Stimulated activated CD8-positive, alpha-beta memory T cell treated with anti-CD3 and anti-CD28 coated beads, Interleukin-4, amount 100 ng/mL, for 24 hours (primary cell): Measurements from ENCODE around the gene YY1AP1.
"Not testable (repeated sequence)": the region's sequence is repeated elsewhere in the genome, so short reads cannot be mapped to it uniquely, and the experiment has no call there.

ENCODE experiments used
- DNase-seq: peaks from one replicate; pipeline ENCODE4 v3.0.0-alpha.2; 2020; ENCODE audit warnings: low read depth

Gene YY1AP1, protein sequence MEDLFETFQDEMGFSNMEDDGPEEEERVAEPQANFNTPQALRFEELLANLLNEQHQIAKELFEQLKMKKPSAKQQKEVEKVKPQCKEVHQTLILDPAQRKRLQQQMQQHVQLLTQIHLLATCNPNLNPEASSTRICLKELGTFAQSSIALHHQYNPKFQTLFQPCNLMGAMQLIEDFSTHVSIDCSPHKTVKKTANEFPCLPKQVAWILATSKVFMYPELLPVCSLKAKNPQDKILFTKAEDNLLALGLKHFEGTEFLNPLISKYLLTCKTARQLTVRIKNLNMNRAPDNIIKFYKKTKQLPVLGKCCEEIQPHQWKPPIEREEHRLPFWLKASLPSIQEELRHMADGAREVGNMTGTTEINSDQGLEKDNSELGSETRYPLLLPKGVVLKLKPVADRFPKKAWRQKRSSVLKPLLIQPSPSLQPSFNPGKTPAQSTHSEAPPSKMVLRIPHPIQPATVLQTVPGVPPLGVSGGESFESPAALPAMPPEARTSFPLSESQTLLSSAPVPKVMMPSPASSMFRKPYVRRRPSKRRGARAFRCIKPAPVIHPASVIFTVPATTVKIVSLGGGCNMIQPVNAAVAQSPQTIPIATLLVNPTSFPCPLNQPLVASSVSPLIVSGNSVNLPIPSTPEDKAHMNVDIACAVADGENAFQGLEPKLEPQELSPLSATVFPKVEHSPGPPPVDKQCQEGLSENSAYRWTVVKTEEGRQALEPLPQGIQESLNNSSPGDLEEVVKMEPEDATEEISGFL

GRCh38 chr1:155688324-155689080, at the start of gene YY1AP1:
Gene YY1AP1 (minus strand): TSS chr1:155688774. CDS start chr1:155680436, 8,338 bp downstream.
- DNase-seq, result peak; percentile 91

- no peak for DNase-seq
Measured at GRCh38 chr1:155729031-155729898, 40.7 kb upstream of the YY1AP1 start.

GRCh38 chr1:155725142-155725541, 36.6 kb upstream of the YY1AP1 start:
- DNase-seq, result no peak

DNA sequence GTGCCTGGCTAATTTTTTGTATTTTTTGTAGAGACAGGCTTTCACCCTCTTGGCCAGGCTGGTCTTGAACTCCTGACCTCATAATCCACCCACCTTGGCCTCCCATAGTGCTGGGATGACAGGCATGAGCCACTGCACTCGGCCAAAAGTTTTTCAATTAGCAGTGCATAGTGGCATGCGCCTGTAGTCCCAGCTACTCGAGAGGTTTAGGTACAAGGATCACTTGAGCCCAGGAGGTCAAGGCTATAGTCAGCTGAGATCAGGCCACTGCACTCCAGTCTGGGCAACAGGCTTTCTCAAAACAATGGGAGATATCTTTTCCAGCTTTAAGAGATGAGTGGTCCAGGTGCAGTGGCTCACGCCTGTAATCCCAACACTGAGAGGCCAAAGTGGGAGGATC, 31.1 kb upstream of the YY1AP1 start:
- no peak for DNase-seq

DNA sequence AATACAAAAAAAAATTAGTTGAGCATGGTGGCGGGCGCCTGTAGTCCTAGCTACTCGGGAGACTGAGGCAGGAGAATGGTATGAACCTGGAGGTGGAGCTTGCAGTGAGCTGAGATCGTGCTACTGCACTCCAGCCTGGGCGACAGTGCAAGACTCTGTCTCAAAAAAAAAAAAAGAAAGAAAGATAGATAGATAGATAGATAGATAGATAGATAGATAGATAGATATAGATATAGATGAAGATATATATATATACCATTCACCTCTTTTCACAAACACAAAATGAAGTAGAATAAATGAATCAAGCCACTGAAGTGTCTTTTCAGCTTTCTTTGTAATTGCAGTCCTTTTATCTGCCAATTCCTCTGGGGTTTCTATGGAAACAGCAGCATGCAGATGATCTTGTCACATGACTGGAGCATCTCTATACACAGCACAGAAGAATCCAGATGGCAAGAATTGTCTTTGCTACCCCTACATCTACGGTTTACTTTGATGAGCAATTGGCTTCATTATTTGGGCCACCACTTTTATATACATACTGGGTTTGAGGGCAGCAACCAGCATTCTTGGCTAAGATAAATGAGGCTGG, 30.0 kb upstream of the YY1AP1 start:
- not testable (repeated sequence) for DNase-seq

DNA sequence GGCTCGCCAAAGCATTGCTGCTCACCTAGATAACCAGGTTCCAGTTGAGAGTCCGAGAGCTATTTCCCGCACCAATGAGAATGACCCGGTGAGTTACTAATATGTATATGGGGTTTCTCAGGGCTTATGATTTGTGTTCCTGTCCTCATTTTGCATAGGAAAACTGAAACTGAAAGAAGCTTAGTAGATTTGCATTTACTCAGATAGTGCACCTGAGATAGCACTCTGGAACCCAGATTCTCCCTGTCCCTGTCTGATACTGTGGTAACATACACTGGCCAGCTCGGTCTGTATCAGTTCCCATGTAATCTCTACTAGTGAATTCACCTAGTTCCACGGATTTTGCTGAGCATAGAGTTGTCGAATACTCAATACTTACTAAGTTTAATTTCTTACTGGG, 28.5 kb upstream of the YY1AP1 start:
- no peak for DNase-seq

DNA sequence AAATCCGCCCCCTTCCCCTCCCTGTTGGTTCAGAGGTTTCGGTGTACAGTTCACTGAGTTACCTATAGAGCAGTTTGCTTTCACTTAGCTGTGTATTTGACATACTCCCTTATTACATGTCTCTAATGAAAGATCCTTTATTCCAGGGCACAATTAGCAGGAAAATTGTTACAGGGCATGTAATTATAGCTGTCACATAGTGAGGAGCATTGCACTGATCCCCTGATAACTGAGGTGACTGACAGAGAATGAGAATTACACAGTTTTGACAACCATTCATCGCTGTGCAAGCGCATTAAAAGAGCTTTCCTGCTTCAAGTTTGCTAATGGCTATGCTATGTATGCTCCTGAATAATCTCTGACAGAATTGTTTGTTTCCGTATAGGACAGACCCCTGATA, 27.2 kb upstream of the YY1AP1 start:
- no peak for DNase-seq

GRCh38 chr1:155715056-155715455, 26.5 kb upstream of the YY1AP1 start:
- DNase-seq, result not testable (repeated sequence)

- no peak for DNase-seq
Measured at GRCh38 chr1:155713075-155713474, 24.5 kb upstream of the YY1AP1 start.

GRCh38 chr1:155712636-155713035, 24.1 kb upstream of the YY1AP1 start:
- not testable (repeated sequence) for DNase-seq

DNA sequence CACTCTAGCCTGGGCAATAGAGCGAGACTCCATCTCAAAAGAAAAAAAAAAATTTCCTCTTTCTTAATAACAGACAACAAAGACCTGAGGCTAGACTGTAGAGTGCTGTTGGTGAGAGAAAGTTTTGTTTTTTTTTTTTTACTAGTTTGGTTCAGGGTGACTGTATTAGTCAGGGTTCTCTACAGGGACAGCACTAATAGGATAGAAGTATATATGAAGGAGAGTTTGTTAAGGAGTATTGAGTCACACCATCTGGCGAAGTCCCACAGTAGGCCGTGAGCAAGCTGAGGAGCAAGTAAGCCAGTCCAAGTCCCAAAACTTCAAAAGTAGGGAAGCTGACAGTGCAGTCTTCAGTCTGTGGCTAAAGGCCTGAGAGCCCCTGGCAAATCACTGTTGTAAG, 22.9 kb upstream of the YY1AP1 start:
- not testable (repeated sequence) for DNase-seq

GRCh38 chr1:155709391-155709790, 20.8 kb upstream of the YY1AP1 start:
- DNase-seq, result no peak

DNA sequence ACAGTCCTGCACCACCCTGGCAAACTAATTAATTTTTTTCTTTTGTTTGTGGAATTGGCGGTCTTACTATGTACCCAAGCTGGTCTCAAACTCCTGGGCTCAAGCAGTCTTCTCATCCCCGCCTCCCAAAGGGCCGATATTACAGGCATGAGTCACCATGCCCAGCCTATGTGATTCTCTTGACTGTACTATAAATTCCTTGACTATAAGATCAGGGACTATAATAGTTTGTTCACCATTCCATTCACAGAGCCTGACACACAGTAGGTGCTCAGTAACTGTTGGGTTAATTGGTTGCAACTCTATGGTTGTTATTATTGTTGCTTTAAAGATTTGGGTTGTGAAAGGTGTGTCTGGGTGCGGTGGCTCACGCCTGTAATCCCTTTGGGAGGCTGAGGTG, 17.6 kb upstream of the YY1AP1 start:
- DNase-seq, result no peak

GRCh38 chr1:155704414-155704813, 15.8 kb upstream of the YY1AP1 start:
- DNase-seq, result not testable (repeated sequence)

DNA sequence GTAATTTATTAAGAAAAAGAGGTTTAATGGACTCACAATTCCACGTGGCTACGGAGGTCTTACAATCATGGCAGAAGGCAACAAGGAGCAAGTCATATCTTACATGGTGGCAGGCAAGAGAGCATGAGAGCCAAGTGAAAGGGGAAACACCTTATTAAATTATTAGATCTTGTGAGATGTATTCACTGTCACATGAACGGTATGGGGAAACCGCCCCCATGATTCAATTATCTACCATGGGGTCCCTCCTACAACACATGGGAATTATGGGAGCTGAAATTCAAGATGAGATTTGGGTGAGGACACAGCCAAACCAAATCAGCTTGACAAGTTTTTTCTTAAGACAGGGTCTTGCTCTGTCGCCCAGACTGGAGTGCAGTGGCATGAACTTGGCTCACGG, 14.6 kb upstream of the YY1AP1 start:
- no peak for DNase-seq

DNA sequence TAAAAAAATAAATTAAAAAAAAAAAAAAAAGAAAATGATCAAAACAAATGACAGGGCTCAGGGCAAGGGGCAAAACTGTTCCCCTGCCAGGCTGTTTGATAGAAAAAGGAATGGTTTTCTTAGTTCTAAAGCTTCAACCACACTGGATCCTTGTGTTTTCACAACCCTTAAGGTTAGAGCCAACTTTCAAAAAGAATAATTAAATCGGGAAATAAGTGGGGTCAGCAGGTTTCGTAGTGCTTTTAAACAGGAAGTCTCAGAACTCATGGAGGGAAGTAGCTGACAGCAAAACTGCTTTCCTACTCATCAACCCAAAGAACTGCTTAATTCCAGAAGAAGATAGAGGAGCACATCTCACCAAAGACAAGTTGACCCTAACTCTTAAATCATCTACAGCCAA, 13.1 kb upstream of the YY1AP1 start:
- not testable (repeated sequence) for DNase-seq

DNA sequence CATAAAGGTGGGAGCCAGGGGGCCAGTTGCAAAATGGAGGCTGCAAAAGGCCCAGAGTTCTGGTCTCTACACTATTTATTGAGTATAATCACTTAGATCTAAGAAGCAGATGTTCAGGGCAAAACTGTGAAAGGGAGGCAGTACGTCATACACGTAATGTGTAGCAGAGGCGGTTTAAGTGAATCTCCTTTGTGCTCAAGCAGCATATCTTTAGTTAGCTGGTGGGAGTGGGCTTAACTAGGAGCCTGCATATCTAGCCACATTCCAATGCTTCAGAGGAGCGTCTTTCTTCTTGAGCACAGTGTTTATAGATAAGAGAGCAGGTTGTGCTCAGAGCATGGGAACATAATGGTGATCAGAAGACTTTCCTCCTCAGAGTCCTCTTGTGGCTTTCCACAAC, 10.5 kb upstream of the YY1AP1 start:
- not testable (repeated sequence) for DNase-seq

GRCh38 chr1:155698382-155699038, 9.9 kb upstream of the YY1AP1 start:
- DNase-seq, result no peak

- DNase-seq, result not testable (repeated sequence)
Measured at GRCh38 chr1:155697616-155698015, 9.0 kb upstream of the YY1AP1 start.

DNA sequence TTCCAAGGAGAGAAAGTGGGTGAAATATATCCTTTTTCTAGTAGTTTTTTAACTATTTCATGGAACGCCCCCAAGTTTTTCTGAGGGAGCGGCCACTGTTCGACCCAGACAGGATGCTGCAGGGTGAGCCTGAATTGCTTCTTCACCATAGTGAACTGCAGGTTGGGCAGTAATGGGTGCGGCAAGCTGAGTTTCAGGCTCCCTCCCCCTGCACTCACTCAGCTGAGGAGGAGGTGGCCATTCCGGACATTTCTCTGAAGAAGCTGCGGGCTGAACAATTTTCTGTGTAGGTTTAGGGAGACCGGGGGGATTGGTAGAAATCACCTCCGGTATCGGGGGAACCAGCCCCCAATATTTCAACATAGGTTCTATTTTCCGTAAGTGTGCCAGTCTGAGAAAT, 8.5 kb upstream of the YY1AP1 start:
- DNase-seq, result no peak

DNA sequence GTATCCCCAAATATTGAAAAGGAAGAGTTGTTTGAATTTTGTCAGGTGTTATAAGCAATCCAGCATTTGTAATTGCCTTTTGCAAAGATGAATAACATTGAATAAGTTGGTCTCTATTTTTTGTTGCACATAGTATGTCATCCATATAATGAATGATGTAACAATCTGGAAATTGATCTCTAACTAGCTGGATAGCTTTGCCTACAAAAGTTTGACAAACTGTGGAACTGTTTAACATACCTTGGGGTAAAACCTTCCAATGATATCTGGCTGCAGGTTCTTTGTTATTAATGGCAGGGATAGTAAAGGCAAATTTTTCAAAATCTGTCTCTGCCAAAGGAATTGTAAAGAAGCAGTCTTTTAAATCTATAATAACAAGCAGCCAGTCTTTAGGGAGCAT, 8.0 kb upstream of the YY1AP1 start:
- DNase-seq, result no peak
